Central memory CD4-positive, alpha-beta T cell (primary cell): ENCODE data around the gene MTMR11.
"Not testable (repeated sequence)": the region's sequence is repeated elsewhere in the genome, so short reads cannot be mapped to it uniquely, and the experiment has no call there.

Source experiments
- DNase-seq: peaks from one replicate; pipeline ENCODE4 v3.0.0; 2022

The MTMR11 gene

DNA sequence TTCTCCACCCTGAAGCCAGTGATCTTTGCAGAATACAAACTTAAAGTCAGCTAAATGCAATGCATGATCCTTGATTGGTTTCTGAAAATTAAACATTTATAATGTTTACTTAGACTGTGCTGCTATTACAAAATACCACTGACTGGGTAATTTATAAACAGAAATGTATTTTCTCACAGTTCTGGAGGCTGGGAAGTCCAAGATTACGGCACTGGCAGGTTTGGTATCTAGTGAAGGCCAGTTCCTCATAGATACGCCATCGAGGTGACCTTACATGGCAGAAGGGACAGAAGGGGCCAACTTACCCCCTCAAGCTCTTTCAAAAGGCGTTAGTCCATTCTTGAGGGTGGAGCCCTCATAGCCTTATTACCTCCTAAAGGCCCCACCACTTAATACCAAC is 40.1 kb downstream of the MTMR11 start:
- DNase-seq: no peak

DNA sequence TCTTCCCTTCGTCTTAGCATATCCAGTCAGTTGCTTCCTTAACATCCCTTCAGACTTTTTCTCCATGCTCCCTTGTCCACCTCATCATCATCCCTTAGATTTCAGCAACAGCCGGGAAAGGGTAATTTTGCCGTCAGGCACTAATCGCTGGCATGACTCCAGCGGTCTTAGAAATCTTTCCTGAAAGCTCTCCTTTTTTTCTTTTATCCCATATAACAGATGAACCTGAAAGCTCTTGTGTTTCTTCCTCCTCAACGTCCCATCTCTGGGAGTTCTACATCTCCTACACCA is 47.7 kb downstream of the MTMR11 start:
- no peak for DNase-seq

DNA sequence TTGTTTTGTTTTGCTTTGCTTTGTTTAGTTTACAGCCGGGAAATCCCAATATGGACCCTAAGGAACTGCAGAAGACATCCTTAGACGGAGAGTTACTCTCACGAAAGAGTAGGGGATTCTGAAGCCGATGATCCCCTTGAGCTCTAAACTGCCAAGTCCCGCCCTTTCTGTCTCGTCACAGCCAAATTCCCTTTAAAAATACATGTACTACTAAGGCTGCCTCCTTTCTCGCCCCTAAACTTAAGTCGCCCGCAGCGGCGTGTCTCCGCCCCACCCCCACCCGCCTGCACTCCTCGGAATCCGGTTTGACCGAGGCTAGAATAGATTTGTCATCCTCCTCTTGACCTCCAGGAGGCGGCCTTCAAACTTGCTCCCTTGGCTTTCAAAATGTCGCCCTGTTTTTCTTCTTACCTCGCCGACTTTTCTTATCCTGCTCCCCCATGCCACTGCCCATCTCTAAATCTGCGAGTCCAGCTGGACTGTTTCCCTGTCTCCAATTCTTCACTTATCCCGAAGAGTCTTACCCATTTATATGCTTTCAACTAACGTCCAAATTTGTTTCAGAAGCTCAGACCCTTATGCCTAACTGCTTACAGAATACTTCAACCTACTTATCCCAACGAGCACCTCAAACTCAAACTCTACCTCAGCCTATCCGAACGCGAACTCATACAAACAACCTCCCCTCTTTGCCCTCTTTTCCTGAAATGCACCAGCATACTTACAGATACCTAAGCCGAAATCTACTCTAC is 48.3 kb downstream of the MTMR11 start:
- DNase-seq: no peak

DNA sequence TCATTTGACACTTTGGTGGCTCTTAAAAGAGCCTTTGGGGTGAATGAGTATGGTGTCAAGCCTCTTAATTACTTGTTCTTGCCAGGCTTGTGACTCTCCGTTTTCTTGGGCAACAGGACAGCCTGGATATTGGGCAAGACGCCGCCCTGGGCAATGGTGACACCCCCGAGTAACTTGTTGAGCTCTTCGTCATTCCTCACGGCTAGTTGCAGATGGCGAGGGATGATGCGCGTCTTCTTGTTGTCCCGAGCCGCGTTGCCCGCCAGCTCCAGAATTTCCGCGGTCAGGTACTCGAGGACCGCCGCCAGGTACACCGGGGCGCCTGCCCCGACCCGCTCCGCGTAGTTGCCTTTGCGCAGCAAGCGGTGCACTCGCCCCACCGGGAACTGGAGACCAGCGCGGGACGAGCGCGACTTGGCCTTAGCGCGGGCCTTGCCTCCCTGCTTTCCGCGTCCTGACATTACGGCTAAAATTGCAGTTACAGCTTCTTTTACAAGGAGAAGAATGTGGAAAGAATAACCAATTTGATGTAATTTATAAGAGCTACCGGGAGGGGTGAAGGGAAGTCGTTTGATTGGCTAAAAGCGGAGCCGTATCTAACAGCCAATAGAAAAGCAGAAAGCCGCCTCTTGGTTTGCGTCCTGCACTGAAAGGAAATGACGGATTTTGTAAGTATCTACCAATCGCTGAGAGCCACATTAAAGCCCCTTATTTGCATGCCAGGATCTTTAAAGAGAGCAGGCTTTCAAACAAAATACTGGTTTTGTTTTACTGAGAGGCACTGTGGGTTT is 49.0 kb downstream of the MTMR11 start:
- peak; percentile 95 for DNase-seq

DNA sequence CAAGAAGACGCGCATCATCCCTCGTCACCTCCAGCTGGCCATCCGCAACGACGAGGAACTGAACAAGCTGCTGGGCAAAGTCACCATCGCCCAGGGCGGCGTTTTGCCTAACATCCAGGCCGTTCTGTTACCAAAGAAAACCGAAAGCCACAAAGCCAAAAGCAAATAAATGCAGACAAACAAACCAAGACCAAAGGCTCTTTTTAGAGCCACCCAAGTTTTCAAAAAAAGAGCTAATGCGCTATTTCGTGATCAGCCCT is 49.6 kb downstream of the MTMR11 start:
- not testable (repeated sequence) for DNase-seq

DNA sequence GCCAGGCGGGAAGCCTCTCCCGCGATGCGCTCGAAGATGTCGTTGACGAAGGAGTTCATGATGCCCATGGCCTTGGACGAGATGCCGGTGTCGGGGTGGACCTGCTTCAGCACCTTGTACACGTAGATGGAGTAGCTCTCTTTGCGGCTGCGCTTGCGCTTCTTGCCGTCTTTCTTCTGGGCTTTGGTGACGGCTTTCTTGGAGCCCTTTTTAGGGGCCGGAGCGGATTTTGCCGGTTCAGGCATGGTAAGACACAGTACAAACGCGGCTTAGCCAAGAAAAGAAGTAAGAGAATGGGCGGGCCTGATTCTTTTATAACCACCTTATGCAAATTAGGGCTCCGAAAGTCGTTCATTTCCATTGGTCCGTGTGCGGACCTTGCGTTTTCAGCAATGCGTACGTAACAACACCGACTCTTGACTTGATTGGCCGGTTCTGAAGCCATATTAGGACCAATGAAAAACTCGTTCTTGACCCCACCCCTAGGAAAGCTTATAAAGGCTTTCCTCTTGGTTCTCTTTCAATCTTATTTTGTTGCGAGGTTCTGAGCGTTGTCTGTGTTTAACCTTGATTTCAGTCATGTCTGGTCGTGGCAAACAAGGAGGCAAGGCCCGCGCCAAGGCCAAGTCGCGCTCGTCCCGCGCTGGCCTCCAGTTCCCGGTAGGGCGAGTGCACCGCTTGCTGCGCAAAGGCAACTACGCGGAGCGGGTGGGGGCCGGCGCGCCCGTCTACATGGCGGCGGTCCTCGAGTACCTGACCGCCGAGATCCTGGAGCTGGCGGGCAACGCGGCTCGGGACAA is 50.1 kb downstream of the MTMR11 start:
- DNase-seq: peak; percentile 96

DNA sequence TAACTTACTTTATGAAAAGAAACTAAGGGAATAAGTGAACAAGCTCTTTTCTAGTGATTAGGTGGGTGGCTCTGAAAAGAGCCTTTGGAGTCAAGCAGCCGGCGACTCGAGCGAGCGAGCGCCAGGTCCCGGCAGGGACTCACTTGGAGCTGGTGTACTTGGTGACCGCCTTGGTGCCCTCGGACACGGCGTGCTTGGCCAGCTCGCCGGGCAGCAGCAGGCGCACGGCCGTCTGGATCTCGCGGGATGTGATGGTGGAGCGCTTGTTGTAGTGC is 50.6 kb downstream of the MTMR11 start:
- not testable (repeated sequence) for DNase-seq

DNA sequence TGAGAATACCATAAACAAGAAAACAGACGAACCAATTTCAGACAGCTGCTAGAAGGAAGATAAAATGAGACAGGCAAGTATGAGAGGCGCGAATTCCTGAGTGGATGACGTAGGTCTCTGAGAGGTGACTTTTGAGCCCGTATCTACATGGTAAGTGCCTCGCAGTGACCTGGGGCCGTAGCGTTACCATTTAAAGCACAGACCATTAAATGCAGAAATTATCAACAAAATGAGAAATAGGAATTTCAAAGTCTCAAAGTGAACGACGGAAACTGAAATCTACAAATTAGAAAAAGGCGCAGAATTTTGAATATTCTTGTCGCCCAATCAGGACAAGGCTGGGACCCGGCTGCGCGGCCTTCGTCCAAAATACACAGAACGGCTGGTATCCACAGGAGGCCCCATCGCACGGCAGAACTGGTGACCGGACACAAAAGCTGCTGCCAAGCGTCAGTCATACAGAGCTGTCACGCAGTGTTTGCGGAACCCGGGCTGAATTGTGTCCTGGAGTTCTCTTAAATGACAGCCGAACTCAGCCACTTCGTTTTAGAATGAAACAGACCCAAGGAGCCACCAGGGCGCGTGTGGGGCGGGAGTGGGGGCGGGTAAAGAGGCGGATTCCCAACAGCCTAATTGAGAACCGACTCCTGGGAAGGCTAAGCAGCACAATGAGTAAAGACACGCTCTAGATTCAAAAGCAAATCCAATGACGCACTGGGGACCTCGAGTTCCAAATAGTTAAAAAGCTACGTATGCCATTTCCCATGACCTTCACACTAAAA is 51.1 kb downstream of the MTMR11 start:
- DNase-seq: peak; percentile 64

DNA sequence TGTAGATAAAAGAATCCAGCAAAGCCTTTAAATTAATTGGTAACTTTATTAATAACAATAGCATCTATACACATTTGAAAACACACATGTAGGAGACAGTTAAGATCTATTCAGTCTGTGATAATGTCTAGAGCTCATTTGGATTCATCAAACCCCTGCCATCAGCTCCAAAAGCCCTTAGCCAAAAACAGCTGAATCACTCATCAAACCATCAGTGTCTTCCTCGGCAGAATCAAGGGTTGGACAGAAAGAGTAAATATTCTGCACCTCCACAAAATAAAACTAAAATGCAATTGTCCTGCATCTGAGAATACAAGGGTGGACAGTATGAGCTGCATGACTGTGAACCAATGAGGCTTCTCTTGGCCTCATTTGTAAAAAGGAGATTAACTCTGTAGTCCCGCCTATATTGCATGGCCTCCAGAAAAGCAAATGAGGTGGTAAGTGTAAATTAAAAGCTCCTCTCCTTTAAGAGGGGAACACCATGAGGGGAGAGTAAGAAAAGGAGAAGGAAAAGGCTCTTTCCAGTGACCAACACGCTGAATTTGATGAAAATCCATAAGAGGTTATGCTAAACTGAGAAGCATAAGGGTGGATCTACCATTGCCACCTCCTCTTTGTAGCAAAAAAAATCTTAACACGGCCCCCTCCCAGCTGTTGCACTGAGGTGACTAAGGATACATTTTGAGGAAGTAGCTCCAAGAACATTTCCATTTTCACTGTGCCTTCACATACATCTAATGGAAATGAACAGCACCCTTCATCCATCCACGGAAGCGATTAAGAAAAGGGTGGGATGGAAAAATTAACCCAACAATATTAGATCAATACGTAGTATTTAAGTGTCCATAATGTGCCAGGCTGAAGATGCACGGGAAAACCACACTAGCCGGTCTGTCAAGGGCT is 52.0 kb downstream of the MTMR11 start:
- DNase-seq: no peak

DNA sequence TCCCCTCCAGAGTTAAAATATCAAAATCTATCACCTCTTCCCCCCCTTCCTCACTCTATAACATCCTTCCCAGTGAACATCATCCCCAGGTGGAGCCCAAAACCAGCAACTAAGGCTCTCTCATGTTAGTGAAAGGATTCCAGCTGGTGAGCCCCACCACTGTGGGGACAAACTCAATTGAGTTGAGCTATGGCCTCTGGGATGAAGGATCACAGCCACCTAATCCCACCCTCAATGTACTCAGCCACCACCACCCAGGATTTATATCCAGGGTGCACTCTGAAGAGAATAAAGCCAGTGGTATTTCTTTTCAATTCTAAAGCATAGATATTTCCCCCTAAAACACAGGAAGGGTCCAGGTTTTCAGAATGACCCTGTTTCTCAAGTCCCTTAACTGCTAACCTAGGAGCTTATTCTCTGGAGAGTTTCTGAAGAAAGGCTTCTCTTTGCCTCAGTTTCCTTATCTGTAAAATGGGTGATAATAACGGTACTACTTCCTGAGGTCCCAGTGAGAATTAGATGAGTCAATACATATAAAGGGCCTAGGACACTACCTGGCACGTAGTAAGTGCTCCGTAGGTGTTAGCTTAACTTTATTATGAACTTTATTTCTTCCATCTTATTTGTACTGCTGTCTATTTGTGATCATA is 53.0 kb downstream of the MTMR11 start:
- no peak for DNase-seq

DNA sequence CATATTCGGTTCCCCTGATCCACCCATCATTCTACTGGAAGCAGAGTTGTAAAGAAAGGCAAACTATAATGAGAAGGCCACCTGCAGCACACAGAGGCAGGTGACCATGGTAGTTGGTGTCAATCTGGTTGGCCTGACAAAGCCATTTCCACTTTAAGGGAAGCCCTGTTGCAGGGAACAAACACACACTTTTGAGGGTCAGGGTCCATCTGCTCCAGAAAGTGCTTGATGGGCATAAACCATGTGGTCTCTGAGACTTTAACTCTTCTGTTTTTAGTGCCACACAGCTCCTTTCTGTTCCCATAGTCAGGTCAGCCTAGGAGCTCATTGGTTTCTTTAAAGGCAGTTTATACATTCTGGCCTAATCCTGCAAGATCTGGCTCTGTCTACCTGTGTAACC is 54.8 kb downstream of the MTMR11 start:
- no peak for DNase-seq

DNA sequence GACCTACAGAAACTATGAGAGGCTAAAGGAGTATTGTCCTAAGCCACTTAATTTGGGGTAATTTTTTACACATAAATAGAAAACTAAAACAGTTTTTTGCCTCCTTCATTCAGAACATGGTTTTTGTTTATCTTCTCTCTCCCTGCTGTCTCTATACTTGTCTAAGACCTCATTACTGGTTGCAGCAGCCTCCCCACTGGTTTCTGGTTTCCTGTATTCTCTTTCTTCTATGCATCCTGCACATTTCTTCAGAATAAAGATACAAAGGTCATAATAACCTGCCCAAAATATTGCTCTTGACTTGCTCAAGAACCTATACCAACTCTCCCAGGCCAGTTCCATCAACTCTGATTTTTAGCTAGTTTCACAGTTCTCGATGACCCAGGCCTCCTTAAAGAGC is 57.1 kb downstream of the MTMR11 start:
- peak; percentile 36 for DNase-seq
